NAMALWA (cell line): Measurements from ENCODE around the gene ANKRD40.

ENCODE experiments used
- DNase-seq: peaks from one replicate; pipeline ENCODE4 v3.0.0-alpha.2; 2015; ENCODE audit warnings: low spot score

The ANKRD40 gene

GRCh38 chr17:50668838-50669581 is 38.7 kb downstream of the ANKRD40 start:
- DNase-seq, result no peak

- DNase-seq, result no peak
Measured at GRCh38 chr17:50668025-50668837, 39.5 kb downstream of the ANKRD40 start.

DNA sequence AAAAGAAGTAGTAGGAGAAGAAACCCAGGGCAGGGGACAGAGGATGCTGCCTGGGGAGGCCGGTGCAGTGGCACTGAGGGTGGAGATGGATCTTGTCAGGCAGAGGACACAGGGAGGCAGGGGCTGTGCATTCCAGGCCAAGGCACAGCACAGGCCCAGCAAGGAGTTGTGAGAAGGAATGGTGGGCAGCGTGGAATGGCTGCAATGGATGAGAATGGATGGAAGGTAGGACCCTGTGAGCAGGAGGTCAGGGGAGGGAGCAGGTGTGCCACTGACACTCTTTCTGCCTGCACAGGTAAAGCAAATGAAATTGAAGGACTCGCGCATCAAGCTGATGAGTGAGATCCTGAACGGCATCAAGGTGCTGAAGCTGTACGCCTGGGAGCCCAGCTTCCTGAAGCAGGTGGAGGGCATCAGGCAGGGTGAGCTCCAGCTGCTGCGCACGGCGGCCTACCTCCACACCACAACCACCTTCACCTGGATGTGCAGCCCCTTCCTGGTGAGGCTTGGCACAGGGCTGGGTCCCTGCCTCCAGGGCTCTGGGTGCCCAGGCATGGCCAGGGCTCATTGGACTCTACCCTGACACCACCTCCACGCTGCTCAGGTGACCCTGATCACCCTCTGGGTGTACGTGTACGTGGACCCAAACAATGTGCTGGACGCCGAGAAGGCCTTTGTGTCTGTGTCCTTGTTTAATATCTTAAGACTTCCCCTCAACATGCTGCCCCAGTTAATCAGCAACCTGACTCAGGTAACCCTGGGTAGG is 40.3 kb downstream of the ANKRD40 start:
- no peak for DNase-seq

GRCh38 chr17:50666316-50666715 is 41.4 kb downstream of the ANKRD40 start:
- DNase-seq, result no peak

GRCh38 chr17:50665838-50666237 is 41.9 kb downstream of the ANKRD40 start:
- no peak for DNase-seq

- no peak for DNase-seq
Measured at GRCh38 chr17:50664788-50665458, 42.8 kb downstream of the ANKRD40 start.

DNA sequence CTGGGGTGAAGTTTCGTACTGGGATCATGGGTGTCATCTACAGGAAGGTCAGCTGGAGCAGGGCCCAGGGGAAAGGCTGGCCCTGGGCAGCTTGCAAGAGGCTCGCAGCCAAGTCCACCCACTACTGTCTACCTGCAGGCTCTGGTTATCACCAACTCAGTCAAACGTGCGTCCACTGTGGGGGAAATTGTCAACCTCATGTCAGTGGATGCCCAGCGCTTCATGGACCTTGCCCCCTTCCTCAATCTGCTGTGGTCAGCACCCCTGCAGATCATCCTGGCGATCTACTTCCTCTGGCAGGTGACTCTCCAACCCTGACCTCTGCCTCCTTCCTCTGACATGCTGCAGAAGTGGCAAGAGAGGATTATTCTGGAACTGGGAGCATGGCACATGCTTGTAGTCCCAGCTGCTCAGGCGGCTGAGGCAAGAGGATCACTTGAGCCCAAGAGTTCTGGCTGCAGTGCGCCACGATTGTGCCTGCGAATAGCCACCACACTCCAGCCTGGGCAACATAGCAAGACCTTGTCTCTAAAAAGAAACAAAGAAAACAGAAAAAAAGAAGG is 43.8 kb downstream of the ANKRD40 start:
- DNase-seq, result no peak

GRCh38 chr17:50662632-50663225 is 45.0 kb downstream of the ANKRD40 start:
- DNase-seq, result no peak

DNA sequence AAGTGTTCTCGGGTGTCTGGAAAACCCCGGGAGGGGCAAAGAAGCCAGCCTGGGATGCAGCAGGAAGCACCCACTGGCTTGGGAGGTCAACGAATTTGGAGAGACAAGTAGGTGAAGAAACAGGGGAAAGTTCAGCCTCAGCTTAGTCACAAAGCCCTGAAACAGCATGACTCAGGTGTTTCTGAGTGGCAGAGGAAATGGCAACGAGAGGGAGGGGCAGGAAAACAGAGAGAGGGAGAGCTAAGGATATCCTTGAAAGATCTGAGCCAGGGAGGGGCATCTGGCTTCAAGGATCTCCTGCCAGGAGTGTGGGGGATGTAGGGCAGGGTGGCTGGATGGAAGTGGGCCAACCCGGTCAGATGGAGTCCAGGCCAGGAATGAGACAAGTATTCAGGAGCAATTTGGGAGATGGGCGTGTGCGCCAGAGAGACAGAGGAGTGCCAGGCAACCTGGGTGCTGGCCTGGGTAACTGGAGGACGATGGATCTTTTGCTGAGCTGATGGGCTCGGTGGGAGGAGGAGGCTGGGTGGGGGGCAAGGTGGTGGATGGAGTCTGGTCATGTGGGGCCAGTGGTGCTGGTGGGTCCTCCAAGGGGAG is 45.8 kb downstream of the ANKRD40 start:
- no peak for DNase-seq

DNA sequence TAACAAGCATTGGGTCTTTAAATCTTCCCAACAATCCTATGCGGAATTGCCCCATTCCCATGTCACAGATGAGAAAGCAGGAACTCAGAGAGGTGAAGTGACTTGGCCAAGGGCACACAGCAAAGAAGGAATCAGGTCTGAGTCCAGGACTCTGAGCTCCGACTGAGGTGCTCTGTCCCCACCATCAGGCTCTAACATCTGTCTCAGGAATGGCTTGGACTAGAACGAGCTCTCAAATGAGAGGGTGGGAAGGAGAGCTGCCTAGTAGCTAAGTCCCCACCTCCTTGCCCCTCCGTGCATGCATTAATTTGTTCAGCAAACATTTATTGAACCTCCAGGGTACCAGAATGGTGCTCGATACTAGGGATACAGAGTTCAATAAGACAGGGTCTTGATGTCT is 46.4 kb downstream of the ANKRD40 start:
- DNase-seq, result no peak

DNA sequence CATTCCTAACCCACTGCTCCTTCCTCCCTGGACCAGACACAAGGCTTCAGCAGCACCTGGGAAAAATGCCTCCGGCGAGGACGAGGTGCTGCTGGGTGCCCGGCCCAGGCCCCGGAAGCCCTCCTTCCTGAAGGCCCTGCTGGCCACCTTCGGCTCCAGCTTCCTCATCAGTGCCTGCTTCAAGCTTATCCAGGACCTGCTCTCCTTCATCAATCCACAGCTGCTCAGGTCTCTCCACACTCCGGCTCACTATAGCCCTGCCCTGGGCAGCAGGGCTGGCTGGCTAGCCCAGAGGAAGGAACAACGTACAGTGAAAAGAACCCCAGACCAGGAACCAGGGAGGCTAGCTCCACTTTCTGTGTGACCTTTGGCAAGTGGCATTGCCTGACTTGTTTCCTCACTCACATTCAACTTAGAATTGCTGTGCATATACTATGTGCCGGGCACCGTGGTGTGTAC is 46.8 kb downstream of the ANKRD40 start:
- DNase-seq, result no peak

GRCh38 chr17:50660042-50660886 is 47.5 kb downstream of the ANKRD40 start:
- DNase-seq, result no peak

DNA sequence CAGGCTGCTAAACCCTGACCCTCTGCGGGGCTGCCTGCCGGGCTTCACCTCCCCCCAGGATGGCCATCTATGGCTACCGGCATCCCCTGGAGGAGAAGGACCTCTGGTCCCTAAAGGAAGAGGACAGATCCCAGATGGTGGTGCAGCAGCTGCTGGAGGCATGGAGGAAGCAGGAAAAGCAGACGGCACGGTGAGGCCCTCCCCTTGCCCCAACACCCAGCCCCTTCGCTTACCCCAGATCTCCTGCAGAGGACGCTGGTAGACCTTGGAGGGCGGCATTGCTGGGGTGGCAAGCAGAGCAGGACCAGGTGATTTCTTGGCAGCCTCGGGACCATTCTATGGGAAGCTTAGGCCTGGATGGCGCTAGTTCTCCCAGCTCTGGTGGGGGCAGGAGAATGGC is 48.5 kb downstream of the ANKRD40 start:
- DNase-seq, result no peak

DNA sequence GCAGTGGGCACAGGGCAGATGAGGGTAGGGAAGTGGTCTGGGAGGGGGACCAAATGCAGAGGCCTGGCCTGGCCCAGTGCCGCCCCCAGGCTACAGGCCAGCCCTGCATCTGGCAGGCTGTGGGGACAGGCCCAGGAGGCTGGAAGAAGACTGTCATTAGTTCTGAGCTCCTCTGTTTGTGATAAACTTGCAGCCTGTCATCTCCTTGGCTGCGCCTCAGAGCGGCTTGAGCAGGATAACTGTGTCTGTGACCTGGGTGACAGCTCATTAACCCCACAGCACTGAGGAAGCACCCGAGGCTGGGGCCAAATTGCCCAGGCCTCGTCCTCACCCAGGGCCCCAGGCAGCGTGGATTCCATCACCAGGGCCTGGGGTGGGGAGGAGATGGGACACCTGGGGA is 49.1 kb downstream of the ANKRD40 start:
- DNase-seq, result no peak

- no peak for DNase-seq
Measured at GRCh38 chr17:50657627-50658026, 50.1 kb downstream of the ANKRD40 start.

DNA sequence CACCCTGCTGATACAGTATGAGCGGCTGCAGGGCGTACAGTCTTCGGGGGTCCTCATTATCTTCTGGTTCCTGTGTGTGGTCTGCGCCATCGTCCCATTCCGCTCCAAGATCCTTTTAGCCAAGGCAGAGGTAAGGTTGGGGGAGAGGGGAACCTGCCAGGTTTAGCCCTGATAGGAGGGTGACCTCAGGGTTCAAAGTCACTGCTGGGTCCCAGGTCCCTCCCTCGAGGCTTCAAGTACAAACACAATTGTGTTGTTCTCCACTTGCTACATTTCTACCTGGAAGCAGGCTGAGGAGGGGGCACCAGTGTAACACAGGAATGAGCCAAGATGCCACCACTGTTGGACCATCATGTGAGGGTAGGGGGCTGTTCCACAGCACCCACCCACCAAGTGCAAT is 50.7 kb downstream of the ANKRD40 start:
- no peak for DNase-seq

- no peak for DNase-seq
Measured at GRCh38 chr17:50656509-50656908, 51.2 kb downstream of the ANKRD40 start.

DNA sequence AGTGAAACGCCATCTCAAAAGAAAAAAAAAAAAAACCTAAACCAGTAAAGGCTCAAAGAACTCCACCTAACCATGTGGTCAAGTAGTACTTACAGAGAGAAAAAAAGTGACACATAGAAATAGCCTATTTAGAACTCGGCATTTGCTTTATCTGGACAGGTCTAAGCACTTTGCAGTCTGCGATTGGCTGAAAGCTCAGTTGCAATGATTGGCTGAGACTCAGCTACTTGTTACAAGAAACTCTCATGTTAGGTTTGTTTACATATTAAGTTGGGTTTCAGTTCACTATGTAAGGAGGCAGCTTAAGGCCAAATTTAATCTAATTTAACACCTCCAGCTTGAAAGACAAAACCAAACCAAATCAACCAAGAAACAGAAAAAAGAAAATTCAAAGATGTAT is 54.0 kb downstream of the ANKRD40 start:
- DNase-seq, result no peak

DNA sequence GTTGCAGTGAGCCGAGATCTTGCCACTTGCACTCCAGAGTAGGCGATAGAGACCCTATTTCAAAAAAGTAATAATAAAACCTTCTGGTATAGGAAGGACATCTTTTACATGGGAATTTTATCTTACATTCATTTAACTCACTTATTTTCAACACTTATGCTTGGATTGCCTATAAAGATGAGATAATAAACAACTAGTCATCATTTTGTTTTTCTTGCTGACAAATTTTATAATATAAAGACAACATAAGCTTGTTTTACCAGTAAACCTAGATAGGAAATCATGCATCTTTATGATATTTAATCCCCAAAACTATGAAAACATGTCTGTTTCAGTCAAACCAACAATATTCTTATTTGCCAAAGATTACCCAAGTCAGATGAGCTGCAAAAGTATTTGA is 56.1 kb downstream of the ANKRD40 start:
- DNase-seq, result no peak
